GM21528 (cell line): Measurements from ENCODE around the gene IFT81.
"Not testable (repeated sequence)": the region's sequence is repeated elsewhere in the genome, so short reads cannot be mapped to it uniquely, and the experiment has no call there.

ENCODE experiments used
- ATAC-seq: cut with Tn5 transposase; IDR thresholded peaks from one replicate; pipeline ENCODE4 v1.9.1; 2021; ENCODE audit warnings: mild to moderate bottlenecking, moderate library complexity; ENCODE audit not compliant: unreplicated experiment, low FRiP score

The IFT81 gene

DNA sequence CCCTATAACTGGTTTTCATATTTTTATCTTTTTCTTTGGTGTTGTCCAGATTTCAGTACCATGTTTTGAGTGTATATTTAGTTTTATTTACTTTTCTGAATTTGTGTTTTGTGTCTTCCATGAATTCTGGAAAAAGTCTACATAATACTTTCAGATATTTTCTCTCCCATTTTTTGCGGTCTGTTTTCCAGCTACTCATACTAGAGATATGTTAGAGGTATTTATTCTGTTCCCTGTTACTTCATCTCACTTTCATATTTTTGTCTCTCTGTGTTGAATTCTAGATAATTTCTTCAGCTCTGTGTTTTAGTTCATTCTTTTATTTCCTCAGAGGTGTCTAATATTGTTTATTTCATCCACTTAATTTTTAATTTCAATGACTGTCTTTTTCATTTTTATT lies 74.2 kb downstream of the IFT81 start:
- ATAC-seq = no peak

DNA sequence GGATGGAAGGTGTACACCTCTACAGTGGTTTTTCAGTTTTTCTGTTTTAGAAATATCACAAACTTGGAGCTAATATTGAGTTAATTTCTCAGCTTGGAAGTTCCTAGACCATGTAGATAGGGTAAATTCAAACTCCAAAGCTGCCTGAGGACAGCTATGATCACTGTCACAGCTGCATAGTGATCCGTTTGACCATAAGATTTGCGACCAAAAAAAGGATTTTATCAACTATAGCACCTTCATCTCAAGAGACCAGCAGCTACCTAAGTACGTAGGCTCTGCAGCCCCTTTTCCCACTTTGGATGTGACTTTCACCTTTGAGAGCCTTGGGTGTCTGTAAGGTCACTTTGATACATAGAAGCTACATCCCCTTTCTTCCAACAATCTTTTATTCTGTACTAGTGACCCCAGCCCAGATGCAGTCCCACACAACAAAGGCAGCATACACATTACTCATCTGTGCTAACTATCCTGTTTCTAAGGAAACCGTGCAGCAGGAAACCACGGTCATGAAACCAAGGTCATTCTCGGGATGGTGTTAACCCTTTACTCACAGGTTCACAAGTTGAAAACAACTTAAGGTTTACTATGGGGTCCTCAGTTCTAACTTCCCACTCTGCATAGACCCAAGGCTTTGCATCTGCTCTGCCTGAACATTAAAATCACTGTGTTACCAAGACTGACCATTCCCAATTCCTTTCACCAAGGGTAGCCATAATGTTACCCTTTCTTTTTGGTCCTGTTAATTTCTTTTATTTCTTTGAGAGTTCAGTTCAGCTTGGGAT lies 75.4 kb downstream of the IFT81 start:
- ATAC-seq = no peak

DNA sequence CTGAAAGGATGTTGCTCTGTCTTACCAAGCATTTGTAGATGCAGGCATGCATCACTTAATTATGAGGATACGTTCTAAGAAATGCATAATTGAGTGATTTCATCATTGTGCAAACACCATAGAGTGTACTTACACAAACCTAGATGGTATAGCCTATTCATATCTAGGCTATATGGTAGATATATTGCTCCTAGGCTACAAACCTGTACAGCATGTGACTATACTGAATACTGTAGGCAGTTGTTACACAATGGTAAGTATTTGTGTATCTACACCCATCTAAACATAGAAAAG lies 75.9 kb downstream of the IFT81 start:
- no peak for ATAC-seq

DNA sequence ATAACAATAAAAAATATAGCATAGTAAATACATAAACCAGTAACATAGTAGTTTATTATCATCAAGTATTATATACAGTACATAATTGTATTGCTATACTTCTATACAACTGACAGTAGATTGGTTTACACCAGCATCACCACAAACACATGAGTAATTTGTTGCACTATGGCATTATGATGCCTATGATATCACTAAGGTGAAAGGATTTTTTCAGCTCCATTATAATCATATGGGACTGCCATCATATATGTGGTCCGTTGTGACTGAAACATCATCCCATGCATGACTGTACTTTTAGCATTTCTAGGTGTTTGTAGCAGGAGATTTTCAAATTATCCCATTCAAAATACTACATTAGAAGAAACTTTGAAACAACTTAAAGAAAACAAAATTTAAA lies 77.8 kb downstream of the IFT81 start:
- no peak for ATAC-seq

DNA sequence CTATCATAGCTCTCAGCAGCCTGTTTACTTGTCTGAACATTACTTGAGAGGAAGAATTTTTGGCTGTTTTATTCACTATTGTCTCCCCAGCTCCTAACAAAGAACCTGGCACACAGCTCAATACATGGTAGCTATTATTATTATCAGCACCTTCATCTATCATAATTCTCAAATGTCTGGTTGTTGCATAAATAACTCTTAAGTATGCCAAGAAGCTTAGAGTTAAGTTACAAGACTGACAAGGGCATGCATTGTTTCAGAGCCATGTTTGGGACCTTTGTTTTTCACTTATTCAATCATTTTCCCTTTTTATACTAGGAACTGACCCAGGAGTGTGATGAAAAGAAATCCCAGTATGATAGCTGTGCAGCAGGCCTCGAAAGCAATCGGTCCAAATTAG lies 79.4 kb downstream of the IFT81 start:
- no peak for ATAC-seq

DNA sequence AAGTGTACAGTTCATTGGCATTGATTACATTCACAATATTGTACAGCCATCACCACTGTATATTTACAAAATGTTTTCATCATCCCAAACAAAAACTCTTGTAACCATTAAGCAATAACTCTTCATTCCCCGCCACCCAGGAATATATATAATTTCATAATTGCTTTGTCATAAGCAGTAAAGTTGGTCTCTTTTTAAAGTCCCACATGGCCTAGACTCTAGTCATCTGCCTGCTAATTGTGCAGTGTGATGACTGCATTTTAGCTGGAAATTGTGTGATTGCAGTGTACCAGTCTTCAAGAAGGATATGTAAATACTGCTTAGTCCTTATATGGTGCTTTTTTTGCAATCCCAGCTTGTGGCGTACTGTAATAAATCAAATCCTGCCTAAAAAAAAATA lies 81.8 kb downstream of the IFT81 start:
- ATAC-seq = no peak

DNA sequence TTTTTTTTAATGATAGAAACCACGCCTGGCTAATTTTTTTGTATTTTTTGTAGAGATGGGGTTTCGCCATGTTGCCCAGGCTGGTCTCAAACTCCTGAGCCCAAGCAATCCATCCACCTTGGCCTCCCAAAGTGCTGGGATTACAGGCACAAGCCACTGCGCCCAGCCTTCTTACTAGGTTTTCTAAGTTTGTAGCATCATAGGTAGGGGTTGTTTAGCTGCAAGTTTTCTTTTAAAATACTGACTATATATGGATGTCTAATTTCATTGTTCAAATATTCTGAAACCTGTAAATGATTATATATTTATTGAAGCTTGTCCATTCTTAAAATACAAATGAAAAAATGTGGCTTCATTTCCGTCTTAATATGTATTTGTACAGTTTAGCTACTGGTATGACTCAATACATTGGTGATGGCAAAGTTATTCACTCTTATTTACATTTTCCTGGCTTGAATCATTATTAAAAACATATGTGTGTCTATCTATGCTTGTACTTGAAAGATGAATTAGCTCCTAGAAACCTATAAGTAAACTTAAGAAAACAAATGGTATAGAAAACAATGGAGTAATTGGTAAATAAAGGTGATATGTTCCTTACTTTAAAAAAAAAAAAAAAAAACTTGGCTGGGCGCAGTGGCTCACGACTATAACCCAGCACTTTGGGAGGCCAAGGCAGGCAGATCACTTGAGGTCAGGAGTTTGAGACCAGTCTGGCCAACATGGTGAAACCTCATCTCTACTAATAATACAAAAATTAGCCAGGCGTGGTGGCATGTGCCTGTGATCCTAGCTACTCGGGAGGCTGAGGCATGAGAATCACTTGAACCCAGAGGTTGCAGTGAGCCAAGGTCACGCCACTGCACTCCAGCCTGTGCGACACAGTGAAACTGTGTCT lies 87.7 kb downstream of the IFT81 start:
- ATAC-seq = not testable (repeated sequence)

DNA sequence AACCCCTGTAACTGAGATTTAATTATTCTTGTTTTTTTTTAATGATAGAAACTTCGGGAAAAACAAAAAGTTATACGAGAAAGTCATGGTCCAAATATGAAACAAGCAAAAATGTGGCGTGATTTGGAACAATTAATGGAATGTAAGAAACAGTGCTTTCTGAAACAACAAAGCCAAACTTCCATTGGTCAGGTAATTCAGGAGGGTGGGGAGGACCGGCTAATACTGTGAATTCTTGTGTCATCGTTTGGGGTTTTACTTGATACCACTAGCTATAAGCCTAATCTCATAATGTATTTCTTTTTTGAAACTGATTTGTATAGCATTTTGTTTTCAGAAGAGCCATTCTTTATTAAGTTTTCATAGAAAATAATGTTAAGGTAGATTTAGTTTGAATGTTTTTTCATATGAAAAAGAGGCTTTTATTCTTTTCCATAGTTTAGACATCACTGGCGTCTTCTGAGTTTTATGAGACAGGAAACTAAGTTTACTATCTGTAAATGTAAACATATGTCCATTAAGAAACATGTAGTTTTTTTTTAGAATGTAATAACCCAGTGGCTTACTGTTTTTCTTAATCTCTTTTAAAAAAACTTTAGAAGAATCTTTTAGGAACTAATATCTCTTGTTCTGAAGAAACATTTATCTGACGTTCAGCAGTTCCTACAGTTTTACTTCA lies 94.0 kb downstream of the IFT81 start:
- ATAC-seq = no peak

DNA sequence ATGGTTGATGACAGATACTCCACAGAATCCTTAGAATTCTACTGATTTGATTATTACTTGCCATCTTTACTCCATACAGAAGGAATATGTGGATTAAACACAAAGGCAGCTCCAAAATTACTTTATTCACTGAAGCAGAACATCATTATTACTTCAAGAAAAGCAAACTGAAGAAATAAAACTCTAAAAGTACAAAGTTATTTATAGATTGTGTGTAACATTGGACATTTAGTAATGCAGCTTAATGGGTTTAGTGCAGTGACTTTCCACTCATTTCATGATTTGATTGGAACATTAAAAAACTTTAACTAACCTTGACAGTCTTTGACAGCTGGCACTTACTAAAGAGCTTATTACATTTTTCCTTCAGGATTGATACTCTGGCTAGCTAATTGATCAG lies 97.9 kb downstream of the IFT81 start:
- ATAC-seq = no peak

DNA sequence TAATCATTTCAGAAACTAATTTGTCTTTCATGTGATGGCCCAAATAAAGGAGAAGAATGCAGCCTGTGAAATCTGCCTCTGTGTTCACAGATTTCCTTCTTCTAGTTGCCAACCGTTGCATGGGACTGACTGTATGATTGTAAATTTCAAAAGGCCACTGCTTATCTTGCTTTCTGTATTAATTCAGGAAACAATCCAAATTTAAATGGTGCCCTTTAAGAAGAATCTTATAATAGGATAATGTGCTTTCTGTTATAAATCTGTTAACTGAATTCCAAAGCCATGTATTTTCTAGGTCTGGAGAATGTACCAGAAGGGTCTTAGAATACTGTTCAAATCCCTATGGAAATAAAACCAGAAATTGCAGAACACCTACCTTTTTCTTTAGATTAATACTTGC lies 98.3 kb downstream of the IFT81 start:
- no peak for ATAC-seq

DNA sequence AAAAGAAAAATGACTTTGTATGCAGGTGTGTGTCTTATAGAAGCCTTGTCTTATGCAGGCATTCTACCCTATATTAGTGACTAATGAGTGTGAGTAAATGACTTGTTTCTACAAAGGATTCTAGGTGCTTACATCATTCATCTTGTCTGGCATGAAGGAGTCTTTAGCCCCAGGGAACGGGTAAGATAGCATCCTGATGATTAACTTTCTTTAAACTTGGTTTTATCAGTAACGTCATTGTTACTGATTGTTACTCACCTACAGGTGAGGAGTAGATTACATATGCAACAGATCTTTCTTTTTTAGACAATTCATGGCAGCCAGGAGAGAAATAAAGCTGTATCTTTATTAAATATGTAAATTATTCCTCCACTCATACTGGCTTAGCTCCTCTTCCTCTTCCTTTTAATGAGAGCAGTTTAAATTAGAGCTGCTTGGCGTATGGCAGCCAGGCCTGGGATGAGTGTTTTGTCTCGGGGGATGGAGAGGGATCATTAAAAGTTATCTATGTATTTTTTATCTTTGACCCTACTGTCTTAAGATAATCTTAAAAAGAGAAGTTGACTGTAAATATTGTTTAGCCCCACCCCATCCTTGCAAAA lies 99.7 kb downstream of the IFT81 start:
- no peak for ATAC-seq

DNA sequence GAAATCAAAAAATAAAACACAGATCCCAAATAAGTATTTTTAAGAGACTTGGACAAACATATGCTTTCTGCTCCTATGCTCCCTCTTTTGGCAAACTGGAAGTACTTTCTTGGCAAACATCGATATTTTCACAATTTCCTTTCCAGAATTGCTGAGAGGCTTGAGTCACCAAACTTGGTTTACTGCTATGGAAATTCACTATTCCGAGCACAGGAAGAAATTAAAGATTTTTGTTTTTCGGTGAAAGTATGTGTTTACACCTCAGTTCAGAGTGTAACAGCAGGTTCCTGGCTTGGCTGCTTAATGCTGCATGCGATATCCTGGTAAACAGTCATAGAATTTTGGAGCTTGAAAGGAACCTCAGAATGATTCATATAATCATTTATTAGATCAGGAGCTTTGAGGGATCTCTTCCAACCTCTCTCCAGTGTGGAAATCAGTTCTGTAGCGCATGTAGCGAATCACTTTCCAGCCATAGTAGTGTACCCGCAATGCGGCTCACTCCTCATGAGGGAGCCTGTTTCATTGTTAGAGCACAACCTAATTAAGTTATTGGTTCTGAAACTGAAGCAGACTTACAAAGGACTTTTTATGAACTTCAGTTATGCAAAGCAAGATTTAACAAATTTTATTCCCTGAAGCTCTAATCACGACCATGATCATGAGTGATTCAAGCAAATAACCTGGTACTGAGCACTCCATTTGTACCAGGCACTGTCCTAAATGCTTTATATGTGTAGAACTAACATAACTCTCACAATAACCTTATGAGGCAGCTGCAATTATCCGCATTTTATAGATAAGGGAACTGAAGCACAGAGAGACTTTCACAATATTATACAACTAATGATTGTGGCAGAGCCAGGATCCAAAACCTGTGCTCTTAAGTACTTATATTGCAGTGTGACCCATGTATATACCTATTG lies 100.5 kb downstream of the IFT81 start:
- no peak for ATAC-seq

DNA sequence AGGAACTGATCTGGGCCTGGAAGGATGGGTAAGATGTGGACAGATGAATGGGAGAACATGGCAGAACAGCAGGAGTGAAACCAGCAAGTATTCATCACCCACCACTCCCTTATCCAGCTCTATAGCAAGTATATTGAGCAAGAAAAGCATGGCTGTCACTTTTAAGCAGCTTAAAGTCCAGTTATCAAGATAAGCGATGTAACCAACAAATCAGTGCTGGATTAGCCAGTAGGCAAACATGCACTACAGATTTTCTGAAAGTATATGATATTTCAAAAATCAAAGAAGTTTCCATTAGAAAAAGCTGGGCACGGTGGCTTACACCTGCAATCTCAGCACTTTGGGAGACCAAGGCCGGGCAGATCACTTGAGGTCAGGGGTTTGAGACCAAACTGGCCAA lies 103.0 kb downstream of the IFT81 start:
- no peak for ATAC-seq

DNA sequence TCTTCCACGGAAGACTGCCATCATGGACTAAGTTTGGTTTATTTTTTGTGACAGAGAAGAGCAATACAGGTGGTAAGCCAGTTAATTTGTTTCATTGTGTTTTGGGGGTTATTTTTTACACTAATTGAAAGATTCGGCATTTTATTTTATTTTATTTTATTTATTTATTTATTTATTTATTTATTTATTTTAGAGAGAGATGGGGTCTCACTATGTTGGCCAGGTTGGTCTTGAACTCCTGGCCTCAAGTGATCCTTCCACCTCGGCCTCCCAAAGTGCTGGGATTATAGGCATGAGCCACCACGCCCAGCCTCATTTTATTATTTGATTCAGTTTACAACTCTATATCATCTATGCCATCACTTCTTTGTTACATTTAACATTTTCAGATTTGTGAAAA lies 104.2 kb downstream of the IFT81 start:
- ATAC-seq = not testable (repeated sequence)

DNA sequence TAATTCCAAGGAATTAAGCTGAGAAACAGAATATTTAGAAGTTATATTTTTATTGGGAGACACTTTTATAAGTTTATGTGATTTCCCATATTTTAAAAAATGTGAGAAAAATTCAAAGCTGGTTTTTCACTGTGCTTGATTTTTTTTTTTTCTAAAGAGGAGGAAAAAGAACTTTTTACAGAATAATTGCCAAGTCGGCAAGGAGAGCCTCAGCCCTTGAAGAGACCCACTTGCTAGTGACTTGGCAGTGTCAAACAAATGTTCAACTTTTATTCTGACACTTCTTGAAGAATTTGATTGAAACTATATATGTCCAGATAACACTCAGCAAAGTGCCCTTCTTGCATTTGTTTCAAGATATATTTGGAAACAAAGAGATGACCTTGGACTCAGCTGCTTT lies 104.6 kb downstream of the IFT81 start:
- no peak for ATAC-seq

DNA sequence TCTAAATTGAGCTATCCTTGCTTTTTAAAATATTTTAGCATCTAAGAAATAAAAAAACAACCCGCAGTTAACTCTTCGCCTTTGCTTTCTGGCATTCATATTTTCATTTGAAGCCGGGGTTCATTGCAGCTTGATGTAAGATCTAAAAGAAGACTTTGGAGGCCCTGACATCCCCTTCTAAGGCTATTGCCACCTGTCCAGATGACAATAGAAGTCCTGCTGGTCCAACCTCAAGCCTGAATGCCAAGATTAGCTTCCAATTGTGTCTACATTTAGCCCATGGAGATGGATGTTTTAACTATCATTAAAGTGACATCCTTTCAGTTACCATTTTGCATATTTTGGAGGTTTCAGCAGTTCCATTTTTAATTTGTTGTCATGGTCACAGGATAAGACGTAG lies 105.3 kb downstream of the IFT81 start:
- ATAC-seq = no peak

DNA sequence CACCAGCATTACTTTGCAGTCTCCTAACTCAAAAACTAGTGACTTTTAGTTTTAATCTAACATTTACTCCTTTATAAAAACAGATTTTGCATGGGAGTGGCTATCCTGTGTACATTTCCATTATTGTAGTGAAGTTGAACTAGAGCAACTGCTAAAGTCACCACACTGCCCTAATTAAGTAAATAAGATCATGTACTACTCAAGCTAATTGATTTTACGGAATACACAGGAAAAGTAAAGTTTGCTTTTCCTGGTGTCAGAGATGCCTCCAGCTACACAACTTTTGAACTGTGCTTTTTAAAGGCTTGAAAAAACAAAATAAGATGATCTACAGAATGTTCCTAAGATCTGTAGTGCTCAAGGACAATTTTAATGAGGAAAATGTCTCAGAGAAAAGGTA lies 106.5 kb downstream of the IFT81 start:
- ATAC-seq = no peak

DNA sequence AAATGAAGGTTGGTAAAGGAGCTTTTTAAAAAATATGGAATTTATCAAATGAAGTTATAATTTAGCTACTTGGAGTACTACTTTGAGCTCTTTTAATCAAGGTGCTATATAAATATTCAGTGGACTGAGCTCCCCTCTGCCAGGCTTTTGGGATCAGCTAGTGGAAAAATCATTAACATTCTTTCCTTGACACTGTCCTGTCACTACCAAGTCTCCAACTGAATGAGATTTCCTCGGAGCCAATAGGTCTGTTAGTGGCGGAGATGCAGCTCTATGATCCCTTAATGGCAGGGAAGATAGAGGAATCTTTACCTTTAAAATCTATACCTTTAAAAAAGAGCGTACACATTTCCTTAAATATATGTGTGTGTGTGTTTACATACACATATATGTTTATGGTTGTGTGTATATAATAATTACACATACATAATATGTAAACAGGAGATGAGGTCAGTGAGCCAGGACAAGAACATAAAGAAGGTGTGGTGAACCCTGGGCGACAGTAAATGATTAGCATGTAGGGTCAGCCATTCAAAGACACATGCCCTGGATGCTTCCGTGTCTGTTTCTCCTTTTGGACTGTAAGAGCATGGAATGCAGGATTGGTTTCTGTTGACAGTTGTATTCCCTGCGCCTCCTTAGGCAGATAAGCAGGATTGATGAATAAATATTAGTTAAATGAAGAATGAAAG lies 109.2 kb downstream of the IFT81 start:
- no peak for ATAC-seq

DNA sequence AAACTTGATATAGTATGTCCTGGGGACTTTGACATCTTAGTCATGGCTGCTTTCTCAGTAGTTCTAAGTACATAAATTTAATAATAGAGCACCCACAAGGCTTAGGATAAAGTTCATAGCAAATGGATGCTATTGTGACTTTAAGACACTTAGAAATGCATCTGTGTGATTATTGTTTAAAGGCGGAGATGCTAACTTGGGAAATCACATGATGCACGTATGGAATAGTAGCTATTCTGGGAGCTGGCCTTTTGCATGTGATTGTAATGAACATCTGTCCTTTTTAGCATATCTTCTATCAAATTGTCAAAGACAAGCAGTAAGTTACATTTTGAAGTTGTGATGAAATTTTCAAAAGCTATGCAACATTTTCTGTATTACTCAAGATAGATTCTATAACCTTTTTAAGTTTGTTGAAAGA lies 110.2 kb downstream of the IFT81 start:
- ATAC-seq = no peak
